Measurements from ENCODE around the gene SIRPB2. TPM values are rescaled to one million over a fixed set of nuclear protein-coding genes. Genes with fewer than 3 reads are reported as not detected.

The SIRPB2 gene
- total and polyA plus RNA-seq, 10 of the 15 experiments (the other 5 are each of a cell fraction or from before 2014, with no cell fraction given) = not detected

DNA sequence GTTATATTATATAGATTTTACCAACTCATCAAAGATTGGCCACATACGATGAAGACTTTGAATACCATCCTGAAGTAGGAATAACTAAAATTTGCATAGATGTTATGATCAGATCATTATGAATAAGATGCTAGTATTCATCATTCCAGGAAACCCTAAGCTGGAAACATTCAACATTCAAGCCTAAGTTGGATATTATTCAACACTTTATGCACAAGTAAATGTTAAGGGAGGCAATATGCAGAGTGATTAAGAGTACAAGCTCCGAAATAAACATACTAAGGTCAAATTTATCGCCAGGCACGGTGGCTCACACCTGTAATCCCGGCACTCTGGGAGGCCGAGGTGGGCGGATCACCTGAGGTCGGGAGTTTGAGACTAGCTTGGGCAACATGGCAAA, 55.0 kb downstream of the SIRPB2 start:
- TF ChIP-seq, protein P1, sequence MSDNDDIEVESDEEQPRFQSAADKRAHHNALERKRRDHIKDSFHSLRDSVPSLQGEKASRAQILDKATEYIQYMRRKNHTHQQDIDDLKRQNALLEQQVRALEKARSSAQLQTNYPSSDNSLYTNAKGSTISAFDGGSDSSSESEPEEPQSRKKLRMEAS (IDR thresholded peaks at IDR 0.05; ENCODE audit: low read depth, low read length) = no peak
- TF ChIP-seq BHLHE40 (IDR thresholded peaks at IDR 0.05; ENCODE audit: borderline replicate concordance in 1 of 2, low read depth in 2 of 2, low read length in 1 of 2) (no peak), CHD2 (IDR thresholded peaks at IDR 0.05; ENCODE audit: borderline replicate concordance, low read depth, low read length) (no peak), HDGF (IDR thresholded peaks at IDR 0.05) (no peak), ZNF622 (IDR thresholded peaks at IDR 0.05) (no peak), EP300 (IDR thresholded peaks at IDR 0.05; ENCODE audit: borderline replicate concordance in 1 of 2, control insufficient read depth in 1 of 2, low read depth in 2 of 2, low read length in 2 of 2) (no peak), PAX8 (IDR thresholded peaks at IDR 0.05) (no peak), SPI1 (IDR thresholded peaks at IDR 0.05; ENCODE audit: borderline replicate concordance, insufficient read depth, low read depth, low read length) (no peak)
- Histone ChIP-seq H2AFZ (ENCODE audit: control insufficient read depth, low read depth, low read length) (no peak overlapping the region), H4K20me1 (ENCODE audit: control insufficient read depth, insufficient read depth) (peaks cover 3% of the 10 kb centered on the region; the same call in 1 of the 2 replicates), H3K27me3 (replicated peaks in 1 of 2; ENCODE audit: control insufficient read depth in 2 of 2, insufficient read depth in 2 of 2, low read length in 1 of 2) (no peaks in the 10 kb centered on the region), H3K4me3 (no peak overlapping the region), H3K9ac (ENCODE audit: control insufficient read depth, insufficient read depth, low read length) (no peak overlapping the region), H3K9me3 (replicated peaks; ENCODE audit: control insufficient read depth, insufficient read depth, low read length) (no peaks in the 10 kb centered on the region; the same call in 2 of the 3 replicates), H3K36me3 (ENCODE audit: control insufficient read depth in 2 of 2, insufficient read depth in 2 of 2, low read length in 1 of 2) (no peaks in the 10 kb centered on the region), H3K79me2 (ENCODE audit: control insufficient read depth, insufficient read depth, low read length) (no peaks in the 10 kb centered on the region), H3K27ac (ENCODE audit: control insufficient read depth, insufficient read depth) (no peak overlapping the region), H3K4me2 (ENCODE audit: control insufficient read depth, insufficient read depth) (no peak overlapping the region), H3K4me1 (ENCODE audit: control insufficient read depth, insufficient read depth, low read length) (peaks cover 11% of the 10 kb centered on the region)
- FAIRE-seq = no peak
- in situ Hi-C loops (cut with MboI) = loop anchor here (5.0 kb wide), 1 partner anchor 124 kb away; no protein-coding TSS in a partner anchor
- no peak for DNase-seq (ENCODE audit: low read depth, low spot score)
- no peak for ATAC-seq
- ChIA-PET POLR2A (no interaction called here), SMC1A (ENCODE audit: uncharacterized antibody, unreplicated experiment) (interaction anchor here (1.0 to 4.9 kb wide), 14 partner anchors 10 to 224 kb away, joined by 3 to 32 read pairs (median 6); partner anchors contain the start of gene SDCBP2), RAD21 (ENCODE audit: unreplicated experiment) (interaction anchor here (0.9 to 3.6 kb wide), 12 partner anchors 12 to 129 kb away, joined by 3 to 16 read pairs (median 5); partner anchors contain the start of gene SDCBP2), CTCF (interaction anchor here (0.8 to 7.2 kb wide), 24 partner anchors 9 to 341 kb away, joined by 3 to 65 read pairs (median 9); partner anchors contain the start of gene NSFL1C)
- 85% methylated on average over 8 of the region's 8 CpGs for WGBS (ENCODE audit: insufficient coverage, insufficient replicate concordance, low lambda C conversion rate, missing lambda C conversion rate)
- intact Hi-C loops (cut with micrococcal nuclease; ENCODE audit: unreplicated experiment) = loop anchor here (5.0 kb wide), 1 partner anchor 44 kb away; the partner anchor contains the start of gene FKBP1A
- no TSS peak for BruUV-seq (replicated peaks)

Data from GM12878 (cell line).